ENCODE measurements around the gene NACC2. TPM values are rescaled to one million over a fixed set of nuclear protein-coding genes. Genes with fewer than 3 reads are reported as not detected.
A peak's percentile ranks its signal among the peaks of the same experiment; 100 is the strongest.

The NACC2 gene
- total and polyA plus RNA-seq, 2 experiments from 2014 or later: 3.8 to 20.8 TPM

DNA sequence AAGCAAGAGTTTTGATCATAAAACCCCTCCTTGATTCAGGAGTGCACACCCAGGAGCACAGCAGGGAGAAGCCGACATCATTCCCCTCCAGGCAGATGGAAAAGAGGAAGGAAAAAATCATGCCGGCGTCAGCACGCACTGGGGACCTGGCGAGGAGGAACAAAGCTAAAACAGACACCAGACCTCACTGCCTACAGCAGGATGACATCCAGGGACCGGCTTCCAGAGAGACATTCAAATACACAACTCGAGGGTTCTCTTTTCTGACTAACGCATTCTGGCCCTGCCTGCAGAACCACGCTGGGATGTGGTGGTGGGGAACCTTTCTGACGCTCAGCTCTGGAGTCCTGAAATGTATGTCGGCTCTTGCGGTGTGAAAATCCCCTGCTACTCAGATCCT is 136.6 kb downstream of the NACC2 start:
- DNase-seq (ENCODE audit: low spot score): no peak
- Mint-ChIP-seq H3K27me3 (ENCODE audit: insufficient read depth, low read depth, poor library complexity) (peaks cover 12% of the 10 kb centered on the region), H3K4me3 (0 out of 3 replicates have a peak overlapping the region, but pooled peaks have one; percentile 12), H3K9me3 (no peaks in the 10 kb centered on the region), H3K36me3 (ENCODE audit: low read depth) (peaks cover 8% of the 10 kb centered on the region; the same call in 2 of the 3 replicates), H3K4me1 (peaks cover 22% of the 10 kb centered on the region), H3K27ac (no peak overlapping the region)
- Histone ChIP-seq H2AFZ (no peak overlapping the region), H3K4me2 (no peak overlapping the region), H3K4me3 (no peak overlapping the region), H3K36me3 (ENCODE audit: insufficient read depth) (peaks cover 4% of the 10 kb centered on the region), H3K27me3 (ENCODE audit: insufficient read depth) (no peaks in the 10 kb centered on the region), H3F3A (replicated peaks; ENCODE audit: low read depth) (0 out of 2 replicates have a peak, but pooled peaks cover 9% of the 10 kb centered on the region), H3K79me2 (replicated peaks; ENCODE audit: insufficient read depth) (peaks cover 57% of the 10 kb centered on the region), H3K27ac (ENCODE audit: low read depth) (no peak overlapping the region), H3K4me1 (ENCODE audit: insufficient read depth) (peaks cover 7% of the 10 kb centered on the region; the same call in 1 of the 2 replicates), H4K20me1 (replicated peaks; ENCODE audit: insufficient read depth) (peaks cover 18% of the 10 kb centered on the region), H3K9me2 (ENCODE audit: insufficient read depth) (no peaks in the 10 kb centered on the region)
- no peak for ATAC-seq
- no peak for TF ChIP-seq ZNF114 (CRISPR knock-in tag; IDR thresholded peaks at IDR 0.05)
- TF ChIP-seq STAT1 (IDR thresholded peaks at IDR 0.05; ENCODE audit: unreplicated experiment): no peak
- no peak for TF ChIP-seq EZH2 (IDR thresholded peaks at IDR 0.05; ENCODE audit: low read depth, unreplicated experiment)
- no peak for TF ChIP-seq EZH2phosphoT487 (IDR thresholded peaks at IDR 0.05; ENCODE audit: unreplicated experiment)
- TF ChIP-seq, protein P1, sequence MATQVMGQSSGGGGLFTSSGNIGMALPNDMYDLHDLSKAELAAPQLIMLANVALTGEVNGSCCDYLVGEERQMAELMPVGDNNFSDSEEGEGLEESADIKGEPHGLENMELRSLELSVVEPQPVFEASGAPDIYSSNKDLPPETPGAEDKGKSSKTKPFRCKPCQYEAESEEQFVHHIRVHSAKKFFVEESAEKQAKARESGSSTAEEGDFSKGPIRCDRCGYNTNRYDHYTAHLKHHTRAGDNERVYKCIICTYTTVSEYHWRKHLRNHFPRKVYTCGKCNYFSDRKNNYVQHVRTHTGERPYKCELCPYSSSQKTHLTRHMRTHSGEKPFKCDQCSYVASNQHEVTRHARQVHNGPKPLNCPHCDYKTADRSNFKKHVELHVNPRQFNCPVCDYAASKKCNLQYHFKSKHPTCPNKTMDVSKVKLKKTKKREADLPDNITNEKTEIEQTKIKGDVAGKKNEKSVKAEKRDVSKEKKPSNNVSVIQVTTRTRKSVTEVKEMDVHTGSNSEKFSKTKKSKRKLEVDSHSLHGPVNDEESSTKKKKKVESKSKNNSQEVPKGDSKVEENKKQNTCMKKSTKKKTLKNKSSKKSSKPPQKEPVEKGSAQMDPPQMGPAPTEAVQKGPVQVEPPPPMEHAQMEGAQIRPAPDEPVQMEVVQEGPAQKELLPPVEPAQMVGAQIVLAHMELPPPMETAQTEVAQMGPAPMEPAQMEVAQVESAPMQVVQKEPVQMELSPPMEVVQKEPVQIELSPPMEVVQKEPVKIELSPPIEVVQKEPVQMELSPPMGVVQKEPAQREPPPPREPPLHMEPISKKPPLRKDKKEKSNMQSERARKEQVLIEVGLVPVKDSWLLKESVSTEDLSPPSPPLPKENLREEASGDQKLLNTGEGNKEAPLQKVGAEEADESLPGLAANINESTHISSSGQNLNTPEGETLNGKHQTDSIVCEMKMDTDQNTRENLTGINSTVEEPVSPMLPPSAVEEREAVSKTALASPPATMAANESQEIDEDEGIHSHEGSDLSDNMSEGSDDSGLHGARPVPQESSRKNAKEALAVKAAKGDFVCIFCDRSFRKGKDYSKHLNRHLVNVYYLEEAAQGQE (IDR thresholded peaks at IDR 0.05; ENCODE audit: unreplicated experiment): no peak
- no peak for TF ChIP-seq CTCF (conservative IDR thresholded peaks at IDR 0.05; ENCODE audit: low read depth in 2 of 2)
- TF ChIP-seq JUNB (IDR thresholded peaks at IDR 0.05; ENCODE audit: unreplicated experiment): no peak
- TF ChIP-seq CREB1 (CRISPR knock-in tag; IDR thresholded peaks at IDR 0.05; ENCODE audit: low read depth): no peak
- no peak for TF ChIP-seq POLR2AphosphoS5 (IDR thresholded peaks at IDR 0.05; ENCODE audit: low read depth)
- TF ChIP-seq ETS1 (IDR thresholded peaks at IDR 0.05): no peak
- TF ChIP-seq ZNF331 (CRISPR knock-in tag; IDR thresholded peaks at IDR 0.05; ENCODE audit: low read depth): no peak
